Measurements from ENCODE around the gene ATP10A. TPM values are rescaled to one million over a fixed set of nuclear protein-coding genes. Genes with fewer than 3 reads are reported as not detected.

The ATP10A gene
- total RNA-seq, 1 donor from 2014 or later, result 7.6 TPM

DNA sequence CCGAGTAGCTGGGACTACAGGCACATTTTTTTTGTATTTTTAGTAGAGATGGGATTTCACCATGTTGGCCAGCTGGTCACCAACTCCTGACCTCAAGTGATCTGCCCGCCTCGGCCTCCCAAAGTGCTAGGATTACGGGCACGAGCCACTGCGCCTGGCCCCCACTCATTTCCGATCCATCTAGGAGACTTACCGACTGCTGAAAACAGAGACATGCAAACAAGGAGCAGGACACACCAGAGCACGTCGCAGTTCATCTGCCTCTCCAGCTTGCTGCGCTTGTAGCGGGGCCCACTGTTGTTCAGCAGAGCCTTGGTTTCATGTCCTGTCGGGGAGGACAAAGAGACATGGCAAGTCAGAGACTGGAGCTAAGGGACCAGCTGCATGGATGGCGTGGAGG lies 137.4 kb downstream of the ATP10A start:
- Histone ChIP-seq H3K36me3 (ENCODE audit: control insufficient read depth, insufficient read depth, low read length) (no peaks in the 10 kb centered on the region), H3K27me3 (ENCODE audit: control insufficient read depth, insufficient read depth, low read length) (no peaks in the 10 kb centered on the region), H3K4me3 (ENCODE audit: low read depth, low read length) (no peak overlapping the region)
- TF ChIP-seq, protein P1, sequence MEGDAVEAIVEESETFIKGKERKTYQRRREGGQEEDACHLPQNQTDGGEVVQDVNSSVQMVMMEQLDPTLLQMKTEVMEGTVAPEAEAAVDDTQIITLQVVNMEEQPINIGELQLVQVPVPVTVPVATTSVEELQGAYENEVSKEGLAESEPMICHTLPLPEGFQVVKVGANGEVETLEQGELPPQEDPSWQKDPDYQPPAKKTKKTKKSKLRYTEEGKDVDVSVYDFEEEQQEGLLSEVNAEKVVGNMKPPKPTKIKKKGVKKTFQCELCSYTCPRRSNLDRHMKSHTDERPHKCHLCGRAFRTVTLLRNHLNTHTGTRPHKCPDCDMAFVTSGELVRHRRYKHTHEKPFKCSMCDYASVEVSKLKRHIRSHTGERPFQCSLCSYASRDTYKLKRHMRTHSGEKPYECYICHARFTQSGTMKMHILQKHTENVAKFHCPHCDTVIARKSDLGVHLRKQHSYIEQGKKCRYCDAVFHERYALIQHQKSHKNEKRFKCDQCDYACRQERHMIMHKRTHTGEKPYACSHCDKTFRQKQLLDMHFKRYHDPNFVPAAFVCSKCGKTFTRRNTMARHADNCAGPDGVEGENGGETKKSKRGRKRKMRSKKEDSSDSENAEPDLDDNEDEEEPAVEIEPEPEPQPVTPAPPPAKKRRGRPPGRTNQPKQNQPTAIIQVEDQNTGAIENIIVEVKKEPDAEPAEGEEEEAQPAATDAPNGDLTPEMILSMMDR (IDR thresholded peaks at IDR 0.05; ENCODE audit: insufficient read depth, low read length, poor library complexity, severe bottlenecking), result no peak
- DNase-seq (ENCODE audit: low read depth), result no peak

DNA sequence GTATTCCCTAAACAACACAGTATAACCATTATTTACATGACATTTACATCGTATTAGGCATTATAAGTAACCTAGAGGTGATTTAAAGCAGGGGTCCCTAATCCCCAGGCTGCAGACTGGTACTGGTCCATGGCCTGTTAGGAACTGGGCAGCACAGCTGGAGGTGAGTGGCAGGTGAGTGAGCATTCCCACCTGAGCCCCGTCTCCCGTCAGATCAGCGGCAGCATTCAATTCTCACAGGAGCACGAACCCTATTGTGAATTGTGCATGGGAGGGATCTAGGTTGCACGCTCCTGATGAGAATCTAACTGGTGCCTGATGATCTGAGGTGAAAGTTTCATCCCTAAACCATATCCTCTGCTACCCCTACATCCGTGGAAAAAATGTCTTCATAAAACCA lies 138.2 kb downstream of the ATP10A start:
- Histone ChIP-seq H3K36me3 (ENCODE audit: control insufficient read depth, insufficient read depth, low read length) (no peaks in the 10 kb centered on the region), H3K27me3 (ENCODE audit: control insufficient read depth, insufficient read depth, low read length) (no peaks in the 10 kb centered on the region), H3K4me3 (ENCODE audit: low read depth, low read length) (no peak overlapping the region)
- TF ChIP-seq, protein P1 (IDR thresholded peaks at IDR 0.05; ENCODE audit: insufficient read depth, low read length, poor library complexity, severe bottlenecking), result no peak
- no peak for DNase-seq (ENCODE audit: low read depth)

DNA sequence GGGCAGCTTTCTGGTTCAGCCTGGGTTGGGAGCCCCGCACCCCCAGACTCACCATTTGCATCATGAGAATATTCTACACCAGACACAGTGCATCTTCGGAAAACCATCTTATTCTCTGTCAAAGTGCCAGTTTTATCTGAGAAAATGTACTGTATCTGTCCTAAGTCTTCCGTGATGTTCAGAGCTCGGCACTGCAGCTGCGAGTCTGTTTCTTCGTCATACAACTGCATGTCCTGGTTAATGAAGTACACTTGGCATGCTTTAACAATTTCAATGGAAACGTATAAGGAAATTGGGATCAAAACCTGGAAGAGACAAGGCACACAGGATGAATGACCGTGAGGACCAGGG lies 141.5 kb downstream of the ATP10A start:
- TF ChIP-seq, protein P1 (IDR thresholded peaks at IDR 0.05; ENCODE audit: insufficient read depth, low read length, poor library complexity, severe bottlenecking), result no peak

DNA sequence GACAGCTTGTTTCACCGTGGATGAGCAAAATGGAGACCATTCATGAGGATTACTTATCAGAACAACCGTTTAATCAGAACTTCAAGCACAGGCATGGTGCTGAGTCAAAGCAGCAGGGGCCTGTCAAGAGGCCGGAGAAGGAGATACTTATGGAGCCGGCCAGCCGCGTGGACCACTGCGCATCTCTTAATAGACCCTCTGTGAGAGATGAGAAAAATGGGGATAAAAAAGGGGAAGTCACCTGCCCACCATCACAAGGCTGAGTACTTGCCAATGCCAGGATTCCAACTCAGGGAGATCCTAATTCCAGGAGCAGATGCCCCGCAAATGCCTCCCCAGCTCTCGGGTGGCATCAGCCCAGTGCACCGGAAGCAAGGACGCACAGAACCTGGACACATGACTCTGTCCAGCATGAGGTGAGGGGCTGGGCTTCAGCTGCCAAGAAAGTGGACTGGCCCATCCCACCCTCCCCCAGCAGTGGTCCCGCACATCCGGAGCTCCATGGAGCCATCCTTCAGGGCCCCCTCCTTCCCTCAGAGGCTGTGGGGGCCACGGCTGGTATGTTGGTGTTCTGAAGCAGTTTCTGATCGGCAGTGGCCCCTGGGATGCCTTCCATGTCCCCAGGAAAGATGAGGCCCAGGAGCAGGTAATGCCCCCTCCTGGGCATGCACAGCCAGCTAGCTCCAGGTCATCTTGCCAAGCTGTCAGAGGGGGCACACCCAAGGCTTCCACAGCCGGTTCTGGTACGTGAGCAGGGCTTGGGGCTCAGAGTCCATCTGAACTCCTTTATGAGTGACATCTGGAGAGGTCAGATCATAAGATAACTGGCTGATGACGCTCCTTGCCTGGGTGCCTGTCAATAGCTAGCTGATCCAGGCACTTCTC lies 143.8 kb downstream of the ATP10A start:
- H3K4me3 ChIP-seq (ENCODE audit: low read depth, low read length), result no peak overlapping the region
- no peaks in the 10 kb centered on the region for H3K27me3 ChIP-seq (ENCODE audit: control insufficient read depth, insufficient read depth, low read length)
- no peaks in the 10 kb centered on the region for H3K36me3 ChIP-seq (ENCODE audit: control insufficient read depth, insufficient read depth, low read length)
- TF ChIP-seq, protein P1 (IDR thresholded peaks at IDR 0.05; ENCODE audit: insufficient read depth, low read length, poor library complexity, severe bottlenecking), result no peak
- no peak for DNase-seq (ENCODE audit: low read depth)

More for the DNA sequence above, 141.5 kb downstream of the ATP10A start:
- Histone ChIP-seq H3K4me3 (ENCODE audit: low read depth, low read length) (no peak overlapping the region), H3K27me3 (ENCODE audit: control insufficient read depth, insufficient read depth, low read length) (no peaks in the 10 kb centered on the region), H3K36me3 (ENCODE audit: control insufficient read depth, insufficient read depth, low read length) (no peaks in the 10 kb centered on the region)
- DNase-seq (ENCODE audit: low read depth), result no peak

DNA sequence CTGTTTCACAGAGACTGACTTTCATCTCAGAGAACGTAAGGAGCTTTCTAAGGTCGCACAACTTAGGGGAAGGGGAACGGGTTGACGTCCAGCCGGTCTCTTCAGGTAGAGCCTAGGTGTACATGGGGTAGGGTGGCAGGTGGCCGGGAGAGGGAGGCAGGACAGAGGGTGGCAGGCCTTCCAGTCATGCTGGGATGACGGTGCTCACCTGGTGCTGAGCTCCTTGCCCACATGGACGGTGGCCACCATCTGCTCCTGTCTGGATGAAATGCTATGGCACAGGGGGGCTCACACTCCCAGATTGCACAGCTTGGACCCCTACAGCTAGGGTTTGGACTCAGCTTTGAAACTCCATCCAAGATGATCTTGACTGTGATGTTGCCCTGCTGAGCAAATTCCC lies 144.5 kb downstream of the ATP10A start:
- TF ChIP-seq, protein P1 (IDR thresholded peaks at IDR 0.05; ENCODE audit: insufficient read depth, low read length, poor library complexity, severe bottlenecking), result no peak

DNA sequence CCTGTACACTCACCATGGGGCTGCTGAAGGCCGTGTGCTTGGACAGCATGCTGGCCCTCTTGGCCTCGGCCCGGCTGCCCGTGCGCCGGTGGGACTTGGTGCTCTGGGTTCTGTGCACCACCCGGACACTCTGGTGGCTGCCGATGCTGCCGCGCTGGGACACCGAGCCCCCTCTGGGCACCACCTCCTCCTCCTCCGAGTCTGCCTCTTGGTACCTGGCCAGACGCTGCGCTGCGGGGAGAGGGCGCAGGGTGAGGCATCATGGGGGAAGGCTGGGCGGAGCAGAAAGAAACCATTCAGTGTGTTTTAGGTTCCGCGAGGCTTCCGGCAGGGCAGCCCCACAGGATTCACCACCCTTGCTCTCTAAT lies 145.0 kb downstream of the ATP10A start:
- no peaks in the 10 kb centered on the region for H3K27me3 ChIP-seq (ENCODE audit: control insufficient read depth, insufficient read depth, low read length)

More for the DNA sequence above, 144.5 kb downstream of the ATP10A start:
- no peaks in the 10 kb centered on the region for H3K27me3 ChIP-seq (ENCODE audit: control insufficient read depth, insufficient read depth, low read length)
- no peaks in the 10 kb centered on the region for H3K36me3 ChIP-seq (ENCODE audit: control insufficient read depth, insufficient read depth, low read length)
- no peak overlapping the region for H3K4me3 ChIP-seq (ENCODE audit: low read depth, low read length)
- DNase-seq (ENCODE audit: low read depth), result no peak

More for the DNA sequence above, 145.0 kb downstream of the ATP10A start:
- TF ChIP-seq, protein P1 (IDR thresholded peaks at IDR 0.05; ENCODE audit: insufficient read depth, low read length, poor library complexity, severe bottlenecking), result no peak
- H3K4me3 ChIP-seq (ENCODE audit: low read depth, low read length), result no peak overlapping the region
- no peak for DNase-seq (ENCODE audit: low read depth)
- no peaks in the 10 kb centered on the region for H3K36me3 ChIP-seq (ENCODE audit: control insufficient read depth, insufficient read depth, low read length)

Measured in kidney epithelial cell (primary cell).